ENCODE data around the gene TXNRD2. TPM values are rescaled to one million over a fixed set of nuclear protein-coding genes. Genes with fewer than 3 reads are reported as not detected.

TXNRD2 gene
- total RNA-seq, 4 donors from 2014 or later, result 34.8 to 40.6 (median 37.8) TPM

DNA sequence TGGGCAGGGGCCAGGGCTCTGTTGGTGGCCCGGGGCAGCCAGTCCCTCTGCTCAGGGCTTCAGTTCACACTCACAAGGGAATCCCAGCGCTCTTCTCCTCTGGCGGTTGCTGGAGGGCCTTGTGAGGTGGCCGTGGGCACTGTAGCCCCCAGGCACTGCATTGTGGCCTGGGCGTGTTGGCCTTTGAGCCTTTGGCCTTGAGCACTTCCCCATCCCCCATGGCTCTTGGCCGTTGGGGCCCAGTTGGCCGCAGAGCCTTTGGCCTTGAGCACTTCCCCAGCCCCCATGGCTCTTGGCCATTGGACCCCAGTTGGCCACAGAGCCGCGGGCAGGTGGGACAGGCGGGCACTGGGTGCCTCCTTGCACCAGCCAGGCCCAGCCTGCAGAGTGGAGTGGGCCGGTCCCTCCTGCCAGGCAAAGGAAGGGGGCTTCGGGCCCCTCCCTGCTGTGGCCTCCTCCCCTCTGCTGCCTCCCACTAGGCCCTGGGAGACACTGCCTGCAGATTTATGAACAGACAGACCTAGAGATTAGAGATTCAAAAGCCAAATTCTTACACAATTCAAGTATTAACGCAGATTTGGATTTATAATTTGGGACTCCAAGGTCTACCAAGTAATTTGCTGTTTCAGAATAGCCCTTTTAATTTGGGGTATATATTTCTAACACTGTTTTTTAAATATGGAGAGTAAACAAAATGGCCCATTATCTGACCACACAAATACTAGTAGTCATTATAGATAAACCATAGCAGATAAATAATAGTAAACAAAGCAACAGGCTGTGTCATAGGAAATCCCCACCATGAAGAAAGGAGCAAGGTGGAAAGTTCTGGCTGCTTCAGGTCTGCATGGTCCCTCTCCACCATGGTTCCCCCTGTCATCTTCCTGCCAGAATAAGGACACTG is 18.2 kb upstream of the TXNRD2 start:
- no peaks in the 10 kb centered on the region for H3K9me3 ChIP-seq
- H3K27me3 ChIP-seq, result no peaks in the 10 kb centered on the region
- no peak for TF ChIP-seq POLR2A (IDR thresholded peaks at IDR 0.05)
- TF ChIP-seq, protein P1, sequence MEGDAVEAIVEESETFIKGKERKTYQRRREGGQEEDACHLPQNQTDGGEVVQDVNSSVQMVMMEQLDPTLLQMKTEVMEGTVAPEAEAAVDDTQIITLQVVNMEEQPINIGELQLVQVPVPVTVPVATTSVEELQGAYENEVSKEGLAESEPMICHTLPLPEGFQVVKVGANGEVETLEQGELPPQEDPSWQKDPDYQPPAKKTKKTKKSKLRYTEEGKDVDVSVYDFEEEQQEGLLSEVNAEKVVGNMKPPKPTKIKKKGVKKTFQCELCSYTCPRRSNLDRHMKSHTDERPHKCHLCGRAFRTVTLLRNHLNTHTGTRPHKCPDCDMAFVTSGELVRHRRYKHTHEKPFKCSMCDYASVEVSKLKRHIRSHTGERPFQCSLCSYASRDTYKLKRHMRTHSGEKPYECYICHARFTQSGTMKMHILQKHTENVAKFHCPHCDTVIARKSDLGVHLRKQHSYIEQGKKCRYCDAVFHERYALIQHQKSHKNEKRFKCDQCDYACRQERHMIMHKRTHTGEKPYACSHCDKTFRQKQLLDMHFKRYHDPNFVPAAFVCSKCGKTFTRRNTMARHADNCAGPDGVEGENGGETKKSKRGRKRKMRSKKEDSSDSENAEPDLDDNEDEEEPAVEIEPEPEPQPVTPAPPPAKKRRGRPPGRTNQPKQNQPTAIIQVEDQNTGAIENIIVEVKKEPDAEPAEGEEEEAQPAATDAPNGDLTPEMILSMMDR (IDR thresholded peaks at IDR 0.05), result no peak
- no peak for TF ChIP-seq EP300 (IDR thresholded peaks at IDR 0.05)
- H3K27ac ChIP-seq, result peak overlapping the region; percentile 35 to 80 (median 58)
- peaks cover 0 to 29% (median 0%) of the 10 kb centered on the region in 3 donors for H3K36me3 ChIP-seq
- DNase-seq (ENCODE audit: low spot score in 2 of 2), result no peak
- 24 to 25% methylated on average over 7 to 12 of the region's 13 CpGs for WGBS, 2 donors
- peaks cover 0 to 54% (median 28%) of the 10 kb centered on the region in 4 donors for H3K4me1 ChIP-seq
- peak overlapping the region in 2 of 4 donors; percentile 36 to 38 for H3K4me3 ChIP-seq

DNA sequence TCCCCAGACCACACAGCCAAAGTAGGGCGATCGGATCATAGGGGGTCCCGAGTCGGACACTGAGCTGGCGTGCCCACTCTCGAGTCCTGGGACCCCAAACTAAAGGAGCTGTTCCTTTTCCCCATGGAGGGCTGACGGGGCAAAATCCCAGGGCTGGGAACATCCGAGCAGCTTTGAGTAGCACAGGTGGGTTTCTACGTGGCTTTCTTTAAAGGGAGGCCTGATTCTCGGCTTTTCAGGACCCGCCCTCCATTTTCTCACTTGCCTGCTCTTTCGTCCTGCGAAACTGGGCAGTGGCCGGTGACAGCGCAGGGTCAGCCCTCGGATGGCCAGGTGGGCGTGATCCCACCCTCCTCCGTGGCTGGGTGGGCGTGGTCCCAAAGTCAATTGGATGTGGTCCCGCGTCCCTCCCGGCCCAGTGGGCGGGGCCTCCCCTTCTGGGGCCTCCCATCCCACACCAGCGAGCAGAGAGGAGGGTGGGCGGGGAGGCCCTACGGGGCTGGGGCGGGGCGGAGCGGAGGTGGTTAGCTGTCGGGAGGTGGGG is 17.5 kb upstream of the TXNRD2 start:
- H3K4me3 ChIP-seq, result peak overlapping the region in 2 of 4 donors; percentile 36 to 38
- 32 to 35% methylated on average over 17 to 23 of the region's 30 CpGs for WGBS, 2 donors

DNA sequence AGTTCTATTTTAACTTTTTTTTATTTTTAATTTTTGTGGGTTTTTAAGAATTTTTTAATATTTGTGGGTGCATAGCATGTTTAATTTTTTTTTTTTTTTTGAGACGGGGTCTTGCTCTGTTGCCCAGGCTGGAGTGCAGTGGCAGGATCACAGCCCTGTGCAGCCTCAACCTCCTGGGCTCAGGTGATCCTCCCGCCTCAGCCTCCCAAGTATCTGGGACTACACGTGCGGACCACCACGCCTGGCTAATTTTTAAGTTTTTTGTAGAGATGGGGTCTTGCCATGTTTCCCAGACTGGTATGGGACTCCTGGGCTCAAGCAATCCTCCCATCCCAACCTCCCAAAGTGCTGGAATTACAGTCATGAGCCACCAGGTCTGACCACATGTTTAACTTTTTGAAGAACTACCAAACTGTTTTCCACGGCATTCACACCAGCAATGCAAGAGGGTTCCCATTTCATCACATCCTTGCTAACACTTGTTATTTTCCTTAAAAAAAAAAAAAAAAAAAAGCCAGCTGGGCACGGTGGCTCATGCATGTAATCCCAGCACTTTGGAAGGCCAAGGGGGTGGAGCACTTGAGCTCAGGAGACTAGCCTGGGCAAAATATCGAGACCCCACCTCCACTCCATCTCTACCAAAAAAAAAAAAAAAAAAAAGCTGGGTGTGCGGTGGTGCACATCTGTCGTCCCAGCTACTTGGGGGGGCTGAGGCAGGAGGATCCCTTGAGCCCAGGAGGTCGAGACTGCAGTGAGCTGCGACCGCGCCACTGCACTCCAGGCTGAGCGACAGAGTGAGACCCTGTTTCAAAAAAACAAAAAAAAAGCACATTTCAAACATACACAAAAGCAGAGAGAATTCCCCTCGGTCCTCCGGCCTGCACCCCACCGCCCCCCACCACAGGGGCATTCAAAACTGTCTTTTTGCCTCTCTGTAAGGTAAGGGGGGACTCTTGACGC is 16.7 kb upstream of the TXNRD2 start:
- TF ChIP-seq, protein P1 (IDR thresholded peaks at IDR 0.05), result no peak
- no peak for TF ChIP-seq EP300 (IDR thresholded peaks at IDR 0.05)
- TF ChIP-seq POLR2A (IDR thresholded peaks at IDR 0.05), result no peak
- WGBS, 2 donors, result 62 to 76% methylated on average over 19 of the region's 19 CpGs
- Histone ChIP-seq H3K9me3 (no peaks in the 10 kb centered on the region), H3K36me3 (peaks cover 0 to 14% (median 0%) of the 10 kb centered on the region in 3 donors), H3K4me1 (peaks cover 0 to 64% (median 32%) of the 10 kb centered on the region in 4 donors), H3K27ac (peak overlapping the region; percentile 35 to 80 (median 54)), H3K27me3 (no peaks in the 10 kb centered on the region), H3K4me3 (peak overlapping the region in 1 of 4 donors; percentile 38)
- DNase-seq (ENCODE audit: low spot score in 2 of 2), result peak in 1 of 2 donors; percentile 33

More for the DNA sequence above, 17.5 kb upstream of the TXNRD2 start:
- Histone ChIP-seq H3K27me3 (no peaks in the 10 kb centered on the region), H3K36me3 (peaks cover 0 to 22% (median 0%) of the 10 kb centered on the region in 3 donors), H3K4me1 (peaks cover 0 to 56% (median 28%) of the 10 kb centered on the region in 4 donors), H3K9me3 (no peaks in the 10 kb centered on the region), H3K27ac (peak overlapping the region; percentile 35 to 80 (median 58))
- TF ChIP-seq EP300 (IDR thresholded peaks at IDR 0.05), result peak in 1 of 2 donors; percentile 15
- TF ChIP-seq, protein P1 (IDR thresholded peaks at IDR 0.05), result no peak
- DNase-seq (ENCODE audit: low spot score in 2 of 2), result peak; percentile 59 to 76

DNA sequence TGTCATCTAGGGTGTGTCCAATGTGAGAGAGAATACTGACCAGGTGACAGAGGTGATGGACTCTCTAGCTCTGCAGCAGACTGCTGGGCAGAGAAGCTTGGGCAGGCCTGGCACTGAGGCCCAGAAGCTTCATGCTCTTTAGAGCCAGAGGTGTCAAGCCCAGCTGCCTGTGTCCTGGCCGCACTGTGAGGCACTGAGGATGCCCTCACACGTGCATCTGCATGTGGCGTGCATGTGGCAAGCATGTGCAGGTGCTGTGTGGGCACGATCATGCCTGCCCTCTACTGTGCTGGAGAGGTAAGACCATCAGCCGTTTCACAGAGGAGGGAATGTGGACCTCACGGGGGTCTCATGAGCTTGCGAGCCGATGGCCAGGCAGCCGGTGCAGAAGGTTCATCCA is 15.8 kb upstream of the TXNRD2 start:
- no peak overlapping the region for H3K4me3 ChIP-seq
- no peaks in the 10 kb centered on the region for H3K27me3 ChIP-seq
- peaks cover 0 to 64% (median 33%) of the 10 kb centered on the region in 4 donors for H3K4me1 ChIP-seq
- TF ChIP-seq, protein P1 (IDR thresholded peaks at IDR 0.05), result no peak
- no peak for TF ChIP-seq POLR2A (IDR thresholded peaks at IDR 0.05)
- TF ChIP-seq EP300 (IDR thresholded peaks at IDR 0.05), result no peak
- no peak for DNase-seq (ENCODE audit: low spot score in 2 of 2)
- no peaks in the 10 kb centered on the region for H3K9me3 ChIP-seq
- no peak overlapping the region for H3K27ac ChIP-seq
- H3K36me3 ChIP-seq, result peaks cover 0 to 5% (median 0%) of the 10 kb centered on the region in 3 donors
- WGBS, 2 donors, result 80 to 92% methylated on average over 7 to 9 of the region's 9 CpGs

Measured in tibial nerve (tissue), 4 donors.